Stimulated activated naive B cell treated with anti-CD40 and anti-IgM and Interleukin-4, amounts not matched to agents 10 μg/mL and 1 μg/mL and 100 μg/mL, for 72 hours (primary cell): ENCODE measurements around the gene MAP2K5.
A peak's percentile ranks its signal among the peaks of the same experiment; 100 is the strongest.

Experiments
- ATAC-seq, 2 donors: fragments of 150-1000 bp; cut with Tn5 transposase; replicated peaks; 2 replicates each; pipeline ENCODE4 v1.10.0; 2021; ENCODE audit warnings: moderate library complexity in 1 of 2
- DNase-seq: peaks from one replicate; pipeline ENCODE4 v3.0.0; 2021
- H3K27ac Mint-ChIP-seq: one replicate; pipeline ENCODE4 v1.8.0; 2022; ENCODE audit warnings: mild to moderate bottlenecking, mixed read lengths
- H3K27me3 Mint-ChIP-seq, 2 donors: one replicate each; pipeline ENCODE4 v1.8.0; 2022; ENCODE audit warnings: mixed read lengths in 2 of 2
- H3K36me3 Mint-ChIP-seq, 2 donors: one replicate each; pipeline ENCODE4 v1.8.0; 2022; ENCODE audit warnings: mixed read lengths in 2 of 2, mild to moderate bottlenecking in 1 of 2
- H3K4me1 Mint-ChIP-seq, 2 donors: one replicate each; pipeline ENCODE4 v1.8.0; 2022; ENCODE audit warnings: mixed read lengths in 2 of 2, mild to moderate bottlenecking in 1 of 2
- H3K4me3 Mint-ChIP-seq, 2 donors: one replicate each; pipeline ENCODE4 v1.8.0; 2022; ENCODE audit warnings: mild to moderate bottlenecking in 2 of 2, mixed read lengths in 2 of 2, moderate library complexity in 1 of 2
- H3K9me3 Mint-ChIP-seq, 2 donors: one replicate each; pipeline ENCODE4 v1.8.0; 2022; ENCODE audit warnings: mixed read lengths in 2 of 2, mild to moderate bottlenecking in 1 of 2

The MAP2K5 gene

GRCh38 chr15:67805666-67806516 lies 263.4 kb downstream of the MAP2K5 start:
- H3K36me3 Mint-ChIP-seq: peaks cover 15 to 25% of the 10 kb centered on the region in 2 donors
- no peak overlapping the region for H3K27ac Mint-ChIP-seq
- peaks cover 13 to 14% of the 10 kb centered on the region in 2 donors for H3K4me1 Mint-ChIP-seq
- ATAC-seq: no peak
- no peak for DNase-seq
- H3K4me3 Mint-ChIP-seq: no peak overlapping the region
- no peaks in the 10 kb centered on the region for H3K9me3 Mint-ChIP-seq
- no peaks in the 10 kb centered on the region for H3K27me3 Mint-ChIP-seq

GRCh38 chr15:67806536-67806935 lies 264.0 kb downstream of the MAP2K5 start:
- H3K4me1 Mint-ChIP-seq: peaks cover 13 to 14% of the 10 kb centered on the region in 2 donors
- DNase-seq (no peak), ATAC-seq (no peak)
- no peak overlapping the region for H3K27ac Mint-ChIP-seq
- H3K4me3 Mint-ChIP-seq: no peak overlapping the region
- peaks cover 15 to 25% of the 10 kb centered on the region in 2 donors for H3K36me3 Mint-ChIP-seq
- H3K27me3 Mint-ChIP-seq: no peaks in the 10 kb centered on the region
- no peaks in the 10 kb centered on the region for H3K9me3 Mint-ChIP-seq

- no peak for DNase-seq
- H3K4me3 Mint-ChIP-seq: no peak overlapping the region
- no peak overlapping the region for H3K27ac Mint-ChIP-seq
- peaks cover 0 to 4% of the 10 kb centered on the region in 2 donors for H3K27me3 Mint-ChIP-seq
- no peak for ATAC-seq
- H3K9me3 Mint-ChIP-seq: no peaks in the 10 kb centered on the region
- H3K4me1 Mint-ChIP-seq: peaks cover 13 to 17% of the 10 kb centered on the region in 2 donors
- peaks cover 15 to 25% of the 10 kb centered on the region in 2 donors for H3K36me3 Mint-ChIP-seq
Measured at GRCh38 chr15:67807141-67807540, 264.6 kb downstream of the MAP2K5 start.

GRCh38 chr15:67807836-67808235 lies 265.3 kb downstream of the MAP2K5 start:
- no peak overlapping the region for H3K4me3 Mint-ChIP-seq

GRCh38 chr15:67808821-67809220 lies 266.3 kb downstream of the MAP2K5 start:
- peaks cover 0 to 11% of the 10 kb centered on the region in 2 donors for H3K4me1 Mint-ChIP-seq
- no peak for ATAC-seq
- no peak overlapping the region for H3K4me3 Mint-ChIP-seq
- H3K27me3 Mint-ChIP-seq: peaks cover 0 to 10% of the 10 kb centered on the region in 2 donors
- no peak overlapping the region for H3K27ac Mint-ChIP-seq
- DNase-seq: no peak
- no peaks in the 10 kb centered on the region for H3K9me3 Mint-ChIP-seq
- peaks cover 12 to 22% of the 10 kb centered on the region in 2 donors for H3K36me3 Mint-ChIP-seq

More at GRCh38 chr15:67807836-67808235, 265.3 kb downstream of the MAP2K5 start:
- DNase-seq (no peak), ATAC-seq (no peak)
- H3K4me1 Mint-ChIP-seq: peaks cover 7 to 13% of the 10 kb centered on the region in 2 donors
- no peaks in the 10 kb centered on the region for H3K9me3 Mint-ChIP-seq
- peak overlapping the region; percentile 37 for H3K27ac Mint-ChIP-seq
- peaks cover 12 to 22% of the 10 kb centered on the region in 2 donors for H3K36me3 Mint-ChIP-seq
- peaks cover 0 to 5% of the 10 kb centered on the region in 2 donors for H3K27me3 Mint-ChIP-seq

GRCh38 chr15:67809441-67809840 lies 266.9 kb downstream of the MAP2K5 start:
- DNase-seq: no peak
- Mint-ChIP-seq H3K4me1 (peaks cover 0 to 11% of the 10 kb centered on the region in 2 donors), H3K27ac (no peak overlapping the region), H3K9me3 (no peaks in the 10 kb centered on the region), H3K4me3 (no peak overlapping the region), H3K27me3 (peaks cover 0 to 10% of the 10 kb centered on the region in 2 donors), H3K36me3 (peaks cover 12 to 19% of the 10 kb centered on the region in 2 donors)
- ATAC-seq: no peak

- Mint-ChIP-seq H3K9me3 (no peaks in the 10 kb centered on the region), H3K4me3 (no peak overlapping the region), H3K4me1 (peaks cover 0 to 11% of the 10 kb centered on the region in 2 donors), H3K27me3 (peaks cover 0 to 10% of the 10 kb centered on the region in 2 donors), H3K36me3 (peaks cover 12 to 19% of the 10 kb centered on the region in 2 donors), H3K27ac (no peak overlapping the region)
- no peak for ATAC-seq
- DNase-seq: no peak
Measured at GRCh38 chr15:67809866-67810265, 267.4 kb downstream of the MAP2K5 start.

- Mint-ChIP-seq H3K27me3 (peaks cover 7 to 18% of the 10 kb centered on the region in 2 donors), H3K27ac (no peak overlapping the region), H3K36me3 (peaks cover 16 to 20% of the 10 kb centered on the region in 2 donors), H3K4me1 (peaks cover 0 to 5% of the 10 kb centered on the region in 2 donors), H3K9me3 (peaks cover 0 to 4% of the 10 kb centered on the region in 2 donors), H3K4me3 (no peak overlapping the region)
- ATAC-seq: no peak
- DNase-seq: no peak
Measured at GRCh38 chr15:67812241-67812644, 269.7 kb downstream of the MAP2K5 start.

- DNase-seq (no peak), ATAC-seq (no peak)
- Mint-ChIP-seq H3K4me1 (peaks cover 0 to 3% of the 10 kb centered on the region in 2 donors), H3K4me3 (no peak overlapping the region), H3K27me3 (peaks cover 17 to 28% of the 10 kb centered on the region in 2 donors), H3K9me3 (peaks cover 0 to 4% of the 10 kb centered on the region in 2 donors), H3K36me3 (peaks cover 8 to 12% of the 10 kb centered on the region in 2 donors), H3K27ac (no peak overlapping the region)
Measured at GRCh38 chr15:67813104-67813634, 270.7 kb downstream of the MAP2K5 start.

GRCh38 chr15:67815036-67815592 lies 272.6 kb downstream of the MAP2K5 start:
- DNase-seq (no peak), ATAC-seq (no peak)
- H3K4me1 Mint-ChIP-seq: peaks cover 5 to 8% of the 10 kb centered on the region in 2 donors
- peaks cover 4 to 5% of the 10 kb centered on the region in 2 donors for H3K36me3 Mint-ChIP-seq
- peaks cover 0 to 4% of the 10 kb centered on the region in 2 donors for H3K9me3 Mint-ChIP-seq
- no peak overlapping the region for H3K27ac Mint-ChIP-seq
- no peak overlapping the region for H3K4me3 Mint-ChIP-seq
- H3K27me3 Mint-ChIP-seq: peaks cover 35 to 44% of the 10 kb centered on the region in 2 donors

GRCh38 chr15:67816668-67817067 lies 274.2 kb downstream of the MAP2K5 start:
- ATAC-seq (no peak), DNase-seq (no peak)
- H3K9me3 Mint-ChIP-seq: peaks cover 0 to 6% of the 10 kb centered on the region in 2 donors
- peaks cover 50 to 60% of the 10 kb centered on the region in 2 donors for H3K27me3 Mint-ChIP-seq
- no peak overlapping the region for H3K4me3 Mint-ChIP-seq
- peaks cover 16 to 24% of the 10 kb centered on the region in 2 donors for H3K4me1 Mint-ChIP-seq
- peaks cover 7 to 11% of the 10 kb centered on the region in 2 donors for H3K36me3 Mint-ChIP-seq
- no peak overlapping the region for H3K27ac Mint-ChIP-seq

- H3K36me3 Mint-ChIP-seq: peaks cover 10 to 11% of the 10 kb centered on the region in 2 donors
- H3K4me1 Mint-ChIP-seq: peaks cover 21 to 39% of the 10 kb centered on the region in 2 donors
- H3K4me3 Mint-ChIP-seq: no peak overlapping the region
- DNase-seq (no peak), ATAC-seq (no peak)
- H3K27ac Mint-ChIP-seq: no peak overlapping the region
- H3K9me3 Mint-ChIP-seq: peaks cover 0 to 6% of the 10 kb centered on the region in 2 donors
- H3K27me3 Mint-ChIP-seq: peaks cover 65% of the 10 kb centered on the region in 2 donors
Measured at GRCh38 chr15:67818464-67818863, 276.0 kb downstream of the MAP2K5 start.

- Mint-ChIP-seq H3K4me1 (peaks cover 30 to 51% of the 10 kb centered on the region in 2 donors), H3K27me3 (peaks cover 75 to 77% of the 10 kb centered on the region in 2 donors), H3K27ac (no peak overlapping the region), H3K36me3 (peaks cover 10 to 18% of the 10 kb centered on the region in 2 donors), H3K4me3 (no peak overlapping the region), H3K9me3 (peaks cover 0 to 7% of the 10 kb centered on the region in 2 donors)
- no peak for DNase-seq
- ATAC-seq: no peak
Measured at GRCh38 chr15:67819636-67820035, 277.1 kb downstream of the MAP2K5 start.
